Fibroblast of peridontal ligament (primary cell): Measurements from ENCODE around the gene SPAG8.
A peak's percentile ranks its signal among the peaks of the same experiment; 100 is the strongest.

Experiments used
- DNase-seq: peaks from one replicate; pipeline ENCODE4 v3.0.0-alpha.2; 2010; ENCODE audit errors: extremely low read depth

The SPAG8 gene

DNA sequence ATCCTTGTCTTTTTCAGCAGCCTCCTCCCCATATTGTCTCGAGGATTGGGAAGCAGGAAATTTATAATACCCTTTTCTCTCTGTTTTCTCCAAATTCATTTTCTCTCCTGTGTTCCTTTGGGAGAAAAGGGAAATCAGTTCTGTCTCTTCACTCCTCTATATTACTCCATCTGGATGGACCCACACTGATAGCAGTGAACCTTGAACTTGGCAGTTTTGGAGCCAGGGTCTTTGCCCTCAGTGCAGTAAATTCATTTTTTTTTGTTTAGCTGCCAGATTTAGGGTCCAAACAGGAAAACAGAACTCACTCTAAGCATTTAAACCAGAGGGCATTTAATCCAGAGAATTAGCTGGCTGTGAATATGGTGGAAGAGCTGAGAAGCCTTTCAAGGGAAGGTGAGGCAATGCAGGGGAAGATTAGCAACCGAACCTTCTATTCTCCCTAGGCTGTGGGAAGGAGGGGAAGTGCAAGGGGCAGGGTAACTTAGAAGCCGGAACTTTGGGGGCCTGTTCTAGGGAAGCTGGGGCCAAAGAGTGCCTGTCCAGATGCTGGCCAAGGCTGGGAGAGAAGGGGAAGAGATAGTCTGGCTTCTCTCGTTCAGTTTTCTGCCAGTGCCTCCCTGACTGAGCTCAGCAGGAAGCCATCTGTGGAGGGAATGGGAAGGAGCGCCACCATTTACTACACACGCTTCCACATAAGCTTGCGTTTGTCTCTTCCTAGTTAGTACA, 37.0 kb downstream of the SPAG8 start:
- no peak for DNase-seq

DNA sequence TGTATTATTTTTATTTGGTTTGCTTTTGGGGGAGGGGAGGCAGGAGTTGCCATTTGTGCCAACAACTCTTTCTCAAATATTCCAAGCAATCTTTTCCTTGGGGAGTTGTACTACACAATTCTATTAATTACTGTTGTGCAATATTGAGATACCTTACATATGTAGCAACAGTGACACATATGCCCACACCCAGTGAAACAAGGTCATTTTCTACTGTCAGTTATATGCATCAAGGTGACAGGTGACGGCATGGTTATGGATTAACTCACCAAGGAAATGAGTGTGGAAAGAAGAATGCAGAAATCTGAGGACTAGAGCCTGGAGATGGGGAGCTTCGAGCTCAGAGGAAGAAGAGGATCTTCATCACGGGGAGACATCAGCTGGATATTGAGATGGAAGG, 40.1 kb downstream of the SPAG8 start:
- no peak for DNase-seq

DNA sequence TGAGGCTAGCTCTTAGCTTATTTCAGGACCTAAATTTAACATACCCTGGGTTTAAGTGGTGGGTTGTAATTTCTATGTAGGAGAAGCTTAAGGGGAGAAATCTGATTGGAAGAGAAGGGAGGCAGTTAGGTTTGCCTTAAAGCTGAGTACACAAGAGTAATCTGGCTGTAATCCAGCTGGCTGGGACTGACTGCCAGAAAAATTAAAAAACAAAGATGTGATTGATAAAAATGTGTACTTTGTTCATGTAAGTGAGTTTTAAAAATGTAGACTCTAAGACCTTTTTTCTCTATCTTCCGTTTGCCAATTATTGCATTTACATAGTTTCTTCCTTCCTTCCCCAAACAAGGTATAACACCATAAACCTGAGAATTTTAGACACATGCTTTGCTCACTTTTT, 40.5 kb downstream of the SPAG8 start:
- DNase-seq = no peak

DNA sequence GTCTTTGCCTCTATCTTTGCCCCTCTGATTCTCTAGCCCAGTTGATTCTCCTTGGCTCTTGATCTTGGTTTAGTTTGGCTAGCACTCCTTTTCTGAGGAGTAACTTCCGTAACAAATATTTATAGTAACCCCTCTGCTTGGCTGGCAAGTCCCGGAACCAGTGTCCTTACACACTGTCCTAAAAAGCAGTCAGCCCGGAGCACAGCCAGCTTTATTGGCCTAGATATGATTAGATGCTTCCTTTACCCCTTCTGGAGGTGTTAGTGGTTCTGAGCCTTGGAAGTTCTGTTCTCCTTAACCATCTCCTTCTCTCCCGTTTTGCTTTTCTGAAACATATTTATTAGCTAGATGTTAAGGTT, 41.0 kb downstream of the SPAG8 start:
- no peak for DNase-seq

DNA sequence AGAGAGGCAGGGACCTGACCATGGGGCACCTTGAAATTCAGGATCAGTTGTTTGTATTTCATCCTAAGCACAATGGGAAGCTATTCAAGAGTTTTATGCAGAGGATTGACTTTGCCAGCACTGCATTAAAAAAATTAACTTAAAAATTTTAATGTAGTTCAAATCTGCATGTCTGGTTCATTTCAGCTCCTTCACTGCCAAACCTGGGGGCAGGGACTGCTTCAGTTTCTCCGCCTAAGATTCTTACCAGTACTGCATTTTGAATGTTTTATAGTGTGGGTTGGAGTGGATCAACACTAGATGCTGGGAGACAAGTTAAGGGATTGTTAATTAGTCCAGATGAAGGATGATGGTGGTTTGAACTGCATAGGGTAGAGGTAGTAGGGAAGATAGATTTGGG, 42.3 kb downstream of the SPAG8 start:
- no peak for DNase-seq

DNA sequence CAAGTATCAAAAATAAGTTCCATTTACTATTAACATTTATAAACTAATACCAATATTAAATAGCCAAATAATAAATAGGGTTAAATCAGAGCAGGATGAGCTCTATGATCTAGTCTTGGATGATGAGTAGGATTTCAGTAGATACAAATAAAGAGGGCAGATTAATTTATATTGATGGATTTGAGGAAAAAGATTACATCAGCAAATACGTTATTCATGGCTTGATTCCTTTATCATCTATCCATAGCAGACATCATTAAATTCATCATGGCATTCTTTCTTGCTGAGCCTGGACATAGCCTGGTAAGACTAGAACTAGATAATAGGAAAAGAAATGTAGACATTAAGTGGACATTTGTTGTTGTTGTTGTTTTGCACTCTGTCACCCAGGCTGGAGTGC, 44.6 kb downstream of the SPAG8 start:
- DNase-seq = no peak

DNA sequence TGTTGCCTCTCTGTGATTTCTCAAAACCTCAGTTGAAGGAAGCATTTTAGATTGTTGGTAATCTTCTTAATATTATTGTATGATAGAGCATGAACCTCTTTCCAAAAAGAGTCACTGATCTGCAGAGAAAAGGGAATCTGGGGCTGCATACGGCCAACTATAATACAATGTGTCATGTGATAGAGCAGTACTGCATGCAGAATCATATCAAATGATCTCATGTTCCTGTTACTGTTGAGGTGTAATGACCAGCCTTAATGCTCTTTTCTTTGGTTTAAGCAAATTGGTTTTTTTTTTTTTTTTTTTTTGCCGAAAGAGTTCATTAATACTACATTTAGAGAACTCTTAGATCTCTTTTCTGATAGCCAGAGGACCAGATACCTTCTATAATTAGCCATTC, 45.1 kb downstream of the SPAG8 start:
- no peak for DNase-seq

DNA sequence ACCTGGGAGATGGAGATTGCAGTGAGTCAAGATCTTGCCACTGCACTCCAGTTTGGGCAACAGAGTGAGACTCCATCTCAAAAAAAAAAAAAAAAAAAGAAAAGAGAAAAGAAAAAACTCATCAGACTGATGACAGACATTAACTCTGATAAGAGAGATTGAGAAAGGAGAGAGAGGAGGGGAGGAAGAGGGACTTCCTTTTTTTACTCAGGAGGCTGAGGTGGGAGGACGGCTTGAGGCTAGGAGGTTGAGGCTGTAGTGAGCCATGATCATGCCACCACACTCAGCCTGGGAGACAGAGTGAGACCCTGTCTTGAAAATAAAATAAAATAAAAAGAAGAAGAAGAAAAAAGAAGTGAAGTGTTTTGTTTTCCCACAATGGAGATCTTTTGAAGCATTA, 48.3 kb downstream of the SPAG8 start:
- no peak for DNase-seq

DNA sequence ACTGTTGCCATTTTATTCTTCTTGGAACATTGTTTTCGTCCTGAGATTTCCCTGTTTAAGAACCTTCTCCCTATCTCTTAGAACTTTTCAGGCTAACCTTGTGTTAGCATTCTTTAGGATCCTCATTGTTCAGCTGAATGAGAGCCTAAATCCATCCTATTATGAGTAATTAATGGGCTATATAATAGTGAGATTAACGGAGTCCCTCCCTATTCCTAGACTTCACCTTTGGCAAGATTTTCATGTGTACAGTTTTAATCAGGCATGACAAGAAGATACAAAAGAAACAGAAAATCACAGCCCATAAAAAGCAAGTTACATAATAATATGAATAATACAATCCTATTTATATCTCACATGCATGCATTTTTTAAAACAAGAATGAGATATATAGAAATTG, 48.9 kb downstream of the SPAG8 start:
- DNase-seq = no peak

DNA sequence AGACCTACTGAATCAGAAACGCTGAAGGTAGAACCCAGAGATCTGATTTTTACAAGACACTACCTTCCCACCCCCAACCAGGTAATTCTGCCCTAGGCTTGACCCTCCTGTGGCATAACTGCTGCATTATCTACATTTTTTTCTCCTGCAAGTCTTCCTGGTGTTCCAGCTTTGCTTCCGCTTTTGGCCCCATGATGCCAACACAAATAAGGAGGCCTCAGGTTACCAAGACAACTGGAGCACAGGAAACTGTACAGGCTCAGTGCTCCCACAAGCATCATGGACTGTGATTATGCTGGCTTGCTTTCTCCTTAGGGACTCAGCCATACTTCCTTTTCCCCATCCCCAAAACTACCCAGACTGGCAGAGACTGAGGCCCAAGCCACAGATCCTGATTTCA, 51.4 kb downstream of the SPAG8 start:
- peak; percentile 41 for DNase-seq

DNA sequence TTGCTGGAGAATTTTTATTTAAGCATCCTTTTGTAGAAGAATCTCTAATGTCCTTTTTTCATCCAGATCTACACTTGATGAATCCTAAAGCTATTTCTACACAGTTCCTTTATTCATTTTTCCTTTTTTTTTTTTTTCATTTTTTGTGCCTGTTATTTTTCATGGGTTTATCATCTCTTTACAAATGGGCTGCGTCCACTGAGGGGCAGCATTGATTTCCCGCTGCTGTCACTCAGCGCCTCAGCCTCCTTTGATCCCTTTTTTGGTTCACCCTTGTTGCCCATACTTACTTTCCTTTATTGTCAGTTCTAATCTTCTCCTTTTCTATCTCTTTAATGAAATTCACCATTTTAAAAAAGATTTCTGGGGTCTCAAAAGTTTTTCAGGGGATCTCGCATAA, 52.3 kb downstream of the SPAG8 start:
- no peak for DNase-seq
